Breast epithelium (tissue), 3 donors: ENCODE results near the gene SDK1.

Source experiments
- POLR2AphosphoS5 ChIP-seq, 3 donors: sonication (generic); formaldehyde crosslinking; IDR thresholded peaks; one replicate each; pipeline ENCODE4 v1.6.1; 2017; ENCODE audit warnings: antibody characterized with exemption in 3 of 3
- TF ChIP-seq, protein P1 (sequence below), 3 donors: fragments of 450-650 bp; IDR thresholded peaks; one replicate each; pipeline ENCODE4 v1.5.1; 2016 to 2017; ENCODE audit warnings: antibody characterized with exemption in 3 of 3, mild to moderate bottlenecking in 3 of 3, moderate library complexity in 3 of 3

DNA sequence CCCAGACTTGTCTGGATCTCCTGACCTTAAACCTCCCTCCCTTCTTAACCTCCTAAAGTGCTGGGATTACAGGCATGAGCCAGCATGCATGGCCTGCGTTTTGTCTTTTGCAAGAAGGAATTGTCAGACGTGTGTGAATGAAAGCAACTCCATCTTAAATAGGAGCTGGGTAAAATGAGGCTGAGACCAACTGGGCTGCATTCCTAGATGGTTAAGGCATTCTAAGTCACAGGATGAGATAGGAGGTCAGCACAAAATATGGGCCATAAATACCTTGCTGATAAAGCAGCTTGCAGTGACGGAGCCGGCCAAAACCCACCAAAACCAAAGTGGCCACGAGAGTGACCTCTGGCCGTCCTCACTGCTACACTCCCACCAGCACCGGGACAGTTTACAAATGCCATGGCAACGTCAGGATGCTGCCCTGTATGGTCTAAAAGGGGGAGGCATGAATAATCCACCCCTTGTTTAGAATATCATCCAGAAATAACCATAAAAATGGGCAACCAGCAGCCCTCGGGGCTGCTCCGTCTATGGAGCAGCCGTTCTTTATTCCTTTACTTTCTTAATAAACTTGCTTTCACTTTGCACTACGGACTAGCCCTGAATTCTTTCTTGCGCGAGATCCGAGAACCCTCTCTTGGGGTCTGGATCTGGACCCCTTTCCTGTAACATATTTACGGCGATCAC is 41.2 kb upstream of the SDK1 start:
- TF ChIP-seq, protein P1, sequence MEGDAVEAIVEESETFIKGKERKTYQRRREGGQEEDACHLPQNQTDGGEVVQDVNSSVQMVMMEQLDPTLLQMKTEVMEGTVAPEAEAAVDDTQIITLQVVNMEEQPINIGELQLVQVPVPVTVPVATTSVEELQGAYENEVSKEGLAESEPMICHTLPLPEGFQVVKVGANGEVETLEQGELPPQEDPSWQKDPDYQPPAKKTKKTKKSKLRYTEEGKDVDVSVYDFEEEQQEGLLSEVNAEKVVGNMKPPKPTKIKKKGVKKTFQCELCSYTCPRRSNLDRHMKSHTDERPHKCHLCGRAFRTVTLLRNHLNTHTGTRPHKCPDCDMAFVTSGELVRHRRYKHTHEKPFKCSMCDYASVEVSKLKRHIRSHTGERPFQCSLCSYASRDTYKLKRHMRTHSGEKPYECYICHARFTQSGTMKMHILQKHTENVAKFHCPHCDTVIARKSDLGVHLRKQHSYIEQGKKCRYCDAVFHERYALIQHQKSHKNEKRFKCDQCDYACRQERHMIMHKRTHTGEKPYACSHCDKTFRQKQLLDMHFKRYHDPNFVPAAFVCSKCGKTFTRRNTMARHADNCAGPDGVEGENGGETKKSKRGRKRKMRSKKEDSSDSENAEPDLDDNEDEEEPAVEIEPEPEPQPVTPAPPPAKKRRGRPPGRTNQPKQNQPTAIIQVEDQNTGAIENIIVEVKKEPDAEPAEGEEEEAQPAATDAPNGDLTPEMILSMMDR (IDR thresholded peaks at IDR 0.05), result no peak
- no peak for TF ChIP-seq POLR2AphosphoS5 (IDR thresholded peaks at IDR 0.05)
